SK-N-SH (cell line): Measurements from ENCODE around the gene UAP1L1. TPM values are rescaled to one million over a fixed set of nuclear protein-coding genes. Genes with fewer than 3 reads are reported as not detected.

ENCODE experiments used
- CTCF ChIA-PET: fragments of 300-600, 350-600 bp; formaldehyde crosslinking; extraction: SDS; loops from one replicate; lab custom pipeline; 2021; lab: Yijun Ruan, JAX
- POLR2A ChIA-PET: fragments of 350-600 bp; sonication (Branson Sonifier 250); formaldehyde crosslinking; extraction: SDS; loops from one replicate; lab custom pipeline; 2020; ENCODE audit warnings: antibody characterized with exemption, inconsistent platforms; lab: Yijun Ruan, JAX
- DNase-seq: peaks from one replicate; pipeline ENCODE4 v3.0.0; 2012
- H2AFZ ChIP-seq: fragments of 200-600 bp; sonication (generic); 2 replicates; pipeline ENCODE4 v1.8.1; 2016; ENCODE audit warnings: antibody characterized with exemption, mild to moderate bottlenecking, low read depth
- H3F3A ChIP-seq: fragments of 200-600 bp; sonication (generic); replicated peaks from 2 replicates; pipeline ENCODE3; 2016; ENCODE audit warnings: antibody characterized with exemption, mild to moderate bottlenecking; ENCODE audit not compliant: insufficient read depth
- H3K27ac ChIP-seq, 2 experiments: fragments of 200-500 bp in 1 of 2; fragments of 200-600 bp in 1 of 2; sonication (Bioruptor generic) in 1 of 2; sonication (generic), shearing (Covaris generic) in 1 of 2; 2 replicates each; pipeline versions ENCODE4 v1.5.1 to v1.6.1; 2014 to 2016; ENCODE audit warnings: low read depth in 2 of 2, inconsistent platforms in 1 of 2, low read length in 1 of 2, mild to moderate bottlenecking in 1 of 2, mixed read lengths in 1 of 2
- H3K27me3 ChIP-seq: fragments of 200-600 bp; sonication (generic), shearing (Covaris generic); 2 replicates; pipeline ENCODE4 v1.6.1; 2016; ENCODE audit warnings: mixed run types; ENCODE audit not compliant: insufficient read depth
- H3K36me3 ChIP-seq, 2 experiments: fragments of 200-500 bp in 1 of 2; fragments of 200-600 bp in 1 of 2; sonication (Bioruptor generic) in 1 of 2; sonication (generic) in 1 of 2; replicated peaks in 1 of 2; 2 replicates each; pipeline versions ENCODE3 to v1.5.1; 2014 to 2016; ENCODE audit warnings: low read length in 1 of 2, mild to moderate bottlenecking in 1 of 2; ENCODE audit not compliant: insufficient read depth in 2 of 2, control insufficient read depth in 1 of 2
- H3K4me1 ChIP-seq, 2 experiments: fragments of 200-500 bp in 1 of 2; fragments of 200-600 bp in 1 of 2; sonication (Bioruptor generic) in 1 of 2; sonication (generic), shearing (Covaris generic) in 1 of 2; 2 replicates each; pipeline versions ENCODE4 v1.5.1 to v1.6.1; 2014 to 2016; ENCODE audit warnings: low read depth in 1 of 2, low read length in 1 of 2, mixed run types in 1 of 2; ENCODE audit not compliant: insufficient read depth in 2 of 2, control insufficient read depth in 1 of 2
- H3K4me2 ChIP-seq: fragments of 200-600 bp; sonication (generic), shearing (Covaris generic); 2 replicates; pipeline ENCODE4 v1.6.1; 2017; ENCODE audit warnings: mixed run types
- H3K4me3 ChIP-seq, 2 experiments: fragments of 200-500 bp in 1 of 2; fragments of 200-600 bp in 1 of 2; sonication (Bioruptor generic) in 1 of 2; sonication (generic), shearing (Covaris generic) in 1 of 2; 2 replicates each; pipeline versions ENCODE4 v1.5.1 to v1.8.1; 2014 to 2016; ENCODE audit warnings: low read depth in 2 of 2, inconsistent platforms in 1 of 2, low read length in 1 of 2, mild to moderate bottlenecking in 1 of 2, mixed read lengths in 1 of 2, moderate library complexity in 1 of 2
- H3K79me2 ChIP-seq: fragments of 200-600 bp; sonication (generic); 2 replicates; pipeline ENCODE4 v1.8.1; 2017; ENCODE audit warnings: mild to moderate bottlenecking; ENCODE audit not compliant: insufficient read depth
- H3K9ac ChIP-seq: fragments of 200-600 bp; sonication (generic); 2 replicates; pipeline ENCODE4 v1.6.1; 2017; ENCODE audit warnings: mixed run types
- H3K9me2 ChIP-seq: fragments of 200-600 bp; sonication (generic); 2 replicates; pipeline ENCODE4 v1.6.1; 2017; ENCODE audit warnings: mixed run types
- H3K9me3 ChIP-seq: fragments of 200-600 bp; sonication (generic); 2 replicates; pipeline ENCODE4 v1.6.1; 2017; ENCODE audit warnings: mixed run types, mild to moderate bottlenecking, moderate library complexity
- H4K20me1 ChIP-seq: fragments of 200-600 bp; sonication (generic); 2 replicates; pipeline ENCODE4 v1.6.1; 2017; ENCODE audit warnings: mild to moderate bottlenecking, mixed run types; ENCODE audit not compliant: insufficient read depth
- CTCF ChIP-seq: fragments of 200-600 bp; sonication (generic); IDR thresholded peaks from 2 replicates; pipeline ENCODE4 v1.6.1; 2017; ENCODE audit warnings: antibody characterized with exemption, mild to moderate bottlenecking, moderate library complexity
- EP300 ChIP-seq, 2 experiments: IDR thresholded peaks; 2 replicates each; pipeline versions ENCODE4 v1.4.0 to v1.6.1; 2012; ENCODE audit warnings: borderline replicate concordance in 1 of 2, low read depth in 1 of 2, low read length in 1 of 2
- EZH2phosphoT487 ChIP-seq: fragments of 200-600 bp; sonication (generic); IDR thresholded peaks from 2 replicates; pipeline ENCODE4 v1.6.1; 2017; ENCODE audit warnings: low read depth, mixed run types, mild to moderate bottlenecking, antibody characterized with exemption, moderate library complexity, borderline replicate concordance
- FOSL2 ChIP-seq: IDR thresholded peaks from 2 replicates; pipeline ENCODE4 v1.4.0; 2012; ENCODE audit warnings: low read depth, mild to moderate bottlenecking, moderate library complexity, borderline replicate concordance
- FOXJ3 ChIP-seq: sonication (generic); formaldehyde crosslinking; IDR thresholded peaks from 2 replicates; pipeline ENCODE4 v1.5.1; 2020; ENCODE audit warnings: mild to moderate bottlenecking, missing genetic modification reagents
- GABPA ChIP-seq: IDR thresholded peaks from 2 replicates; pipeline ENCODE4 v1.4.0; 2012; ENCODE audit warnings: low read depth, mild to moderate bottlenecking
- MAX ChIP-seq: IDR thresholded peaks from 2 replicates; pipeline ENCODE4 v1.4.0; 2012; ENCODE audit warnings: low read depth
- MXI1 ChIP-seq: IDR thresholded peaks from 2 replicates; pipeline ENCODE4 v1.6.1; 2012; ENCODE audit warnings: mild to moderate bottlenecking, low read depth, low read length, improper control_type of control experiment
- NRF1 ChIP-seq: IDR thresholded peaks from 2 replicates; pipeline ENCODE4 v1.6.1; 2012; ENCODE audit warnings: low read depth, mild to moderate bottlenecking, low read length
- RCOR1 ChIP-seq: fragments of 150-350 bp; IDR thresholded peaks from 2 replicates; pipeline ENCODE4 v1.6.1; 2017; ENCODE audit warnings: antibody characterized with exemption, low read length
- RFX5 ChIP-seq: IDR thresholded peaks from 2 replicates; pipeline ENCODE4 v1.6.1; 2012; ENCODE audit warnings: mild to moderate bottlenecking, improper control_type of control experiment, low read length
- TCF12 ChIP-seq: IDR thresholded peaks from 2 replicates; pipeline ENCODE4 v1.4.0; 2012
- TEAD4 ChIP-seq: IDR thresholded peaks from 2 replicates; pipeline ENCODE4 v1.4.0; 2012; ENCODE audit warnings: mild to moderate bottlenecking, borderline replicate concordance; ENCODE audit not compliant: insufficient read depth
- YY1 ChIP-seq: IDR thresholded peaks from 2 replicates; pipeline ENCODE4 v1.4.0; 2012; ENCODE audit warnings: low read depth, mild to moderate bottlenecking
- WGBS: methylation state at CpG from one replicate; pipeline ENCODE4 v1.1.6; 2017; ENCODE audit warnings: low lambda C conversion rate; 5-methylcytosine and 5-hydroxymethylcytosine counted together
- polyA plus RNA-seq, 3 experiments: library from polyadenylated mRNA; depleted of rRNA; stranded (reverse); fragments of >200 nt; gene quantifications; 2 replicates each; pipeline ENCODE4 v1.2.3, GENCODE V29; 2012
- TF ChIP-seq, protein P1 (sequence below): IDR thresholded peaks from 2 replicates; pipeline ENCODE4 v1.4.0; 2012; ENCODE audit warnings: low read depth, borderline replicate concordance
- TF ChIP-seq, protein P2 (sequence below): IDR thresholded peaks from 2 replicates; pipeline ENCODE4; 2012

Gene UAP1L1
- polyA plus RNA-seq, 1 of the 3 experiments (the other 2 are of a cell fraction), result 5.6 TPM

GRCh38 chr9:137037035-137037434 is 40.3 kb upstream of the UAP1L1 start:
- Histone ChIP-seq H3K9me3 (no peaks in the 10 kb centered on the region), H3K4me1 (peaks cover 0 to 19% of the 10 kb centered on the region in 2 experiments; a peak in 1 of 4 replicates), H4K20me1 (no peaks in the 10 kb centered on the region), H3K27me3 (no peaks in the 10 kb centered on the region), H3K79me2 (no peaks in the 10 kb centered on the region), H3K27ac (no peak overlapping the region), H3K9me2 (no peaks in the 10 kb centered on the region), H2AFZ (no peak overlapping the region), H3K4me3 (no peak overlapping the region), H3K36me3 (peaks cover 0 to 19% of the 10 kb centered on the region in 2 experiments), H3F3A (peaks cover 4% of the 10 kb centered on the region), H3K9ac (no peak overlapping the region), H3K4me2 (no peak overlapping the region)
- TF ChIP-seq TCF12, result no peak
- TF ChIP-seq EP300 (IDR thresholded peaks at IDR 0.05; ENCODE audit: borderline replicate concordance in 1 of 2, low read depth in 1 of 2, low read length in 1 of 2), result no peak
- TF ChIP-seq CTCF, result no peak
- TF ChIP-seq TEAD4, result no peak
- TF ChIP-seq RCOR1, result no peak
- no peak for TF ChIP-seq GABPA
- no peak for DNase-seq
- 80% methylated on average over 2 of the region's 13 CpGs for WGBS
- ChIA-PET CTCF (interaction anchor here (0.6 to 15.1 kb wide), 7 partner anchors 8 to 194 kb away, joined by 3 to 350 read pairs (median 53); partner anchors contain the start of genes AJM1, C8G, FBXW5 and LCN12), POLR2A (no interaction called here)

DNA sequence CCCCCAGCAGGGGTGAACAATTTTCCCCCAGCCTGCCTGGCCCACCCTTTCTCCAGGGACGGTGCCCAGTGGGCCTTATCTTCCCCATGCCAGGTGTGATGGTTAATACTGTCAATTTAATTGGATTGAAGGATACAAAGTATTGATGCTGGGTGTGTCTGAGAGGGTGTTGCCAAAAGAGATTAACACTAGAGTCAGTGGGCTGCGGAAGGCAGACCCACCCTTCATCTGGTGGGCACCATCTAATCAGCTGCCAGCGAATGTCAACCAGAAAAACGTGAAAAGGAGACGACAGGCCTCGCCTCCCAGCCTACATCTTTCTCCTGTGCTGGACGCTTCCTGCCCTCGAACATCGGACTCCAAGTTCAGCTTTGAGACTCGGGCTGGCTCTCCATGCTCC is 39.8 kb upstream of the UAP1L1 start:
- POLR2A ChIA-PET, result no interaction called here
- Histone ChIP-seq H3K4me3 (no peak overlapping the region), H3K9me2 (no peaks in the 10 kb centered on the region), H3K4me1 (peaks cover 0 to 15% of the 10 kb centered on the region in 2 experiments; a peak in 1 of 4 replicates), H3K79me2 (no peaks in the 10 kb centered on the region), H2AFZ (no peak overlapping the region), H4K20me1 (no peaks in the 10 kb centered on the region), H3K36me3 (peaks cover 0 to 19% of the 10 kb centered on the region in 2 experiments), H3K4me2 (no peak overlapping the region), H3K9ac (no peak overlapping the region), H3K27me3 (no peaks in the 10 kb centered on the region), H3F3A (peaks cover 4% of the 10 kb centered on the region), H3K9me3 (no peaks in the 10 kb centered on the region), H3K27ac (no peak overlapping the region)
- TF ChIP-seq EP300 (IDR thresholded peaks at IDR 0.05; ENCODE audit: borderline replicate concordance in 1 of 2, low read depth in 1 of 2, low read length in 1 of 2), result no peak
- TF ChIP-seq YY1, result no peak
- TF ChIP-seq, protein P1, sequence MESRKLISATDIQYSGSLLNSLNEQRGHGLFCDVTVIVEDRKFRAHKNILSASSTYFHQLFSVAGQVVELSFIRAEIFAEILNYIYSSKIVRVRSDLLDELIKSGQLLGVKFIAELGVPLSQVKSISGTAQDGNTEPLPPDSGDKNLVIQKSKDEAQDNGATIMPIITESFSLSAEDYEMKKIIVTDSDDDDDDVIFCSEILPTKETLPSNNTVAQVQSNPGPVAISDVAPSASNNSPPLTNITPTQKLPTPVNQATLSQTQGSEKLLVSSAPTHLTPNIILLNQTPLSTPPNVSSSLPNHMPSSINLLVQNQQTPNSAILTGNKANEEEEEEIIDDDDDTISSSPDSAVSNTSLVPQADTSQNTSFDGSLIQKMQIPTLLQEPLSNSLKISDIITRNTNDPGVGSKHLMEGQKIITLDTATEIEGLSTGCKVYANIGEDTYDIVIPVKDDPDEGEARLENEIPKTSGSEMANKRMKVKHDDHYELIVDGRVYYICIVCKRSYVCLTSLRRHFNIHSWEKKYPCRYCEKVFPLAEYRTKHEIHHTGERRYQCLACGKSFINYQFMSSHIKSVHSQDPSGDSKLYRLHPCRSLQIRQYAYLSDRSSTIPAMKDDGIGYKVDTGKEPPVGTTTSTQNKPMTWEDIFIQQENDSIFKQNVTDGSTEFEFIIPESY, result no peak
- no peak for TF ChIP-seq MAX
- TF ChIP-seq EZH2phosphoT487, result no peak
- no peak for TF ChIP-seq FOSL2
- TF ChIP-seq RFX5, result no peak
- TF ChIP-seq MXI1, result no peak
- no peak for TF ChIP-seq FOXJ3 (CRISPR knock-in tag)
- no peak for TF ChIP-seq GABPA
- no peak for TF ChIP-seq NRF1
- TF ChIP-seq, protein P2, sequence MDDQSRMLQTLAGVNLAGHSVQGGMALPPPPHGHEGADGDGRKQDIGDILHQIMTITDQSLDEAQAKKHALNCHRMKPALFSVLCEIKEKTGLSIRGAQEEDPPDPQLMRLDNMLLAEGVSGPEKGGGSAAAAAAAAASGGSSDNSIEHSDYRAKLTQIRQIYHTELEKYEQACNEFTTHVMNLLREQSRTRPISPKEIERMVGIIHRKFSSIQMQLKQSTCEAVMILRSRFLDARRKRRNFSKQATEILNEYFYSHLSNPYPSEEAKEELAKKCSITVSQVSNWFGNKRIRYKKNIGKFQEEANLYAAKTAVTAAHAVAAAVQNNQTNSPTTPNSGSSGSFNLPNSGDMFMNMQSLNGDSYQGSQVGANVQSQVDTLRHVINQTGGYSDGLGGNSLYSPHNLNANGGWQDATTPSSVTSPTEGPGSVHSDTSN, result no peak
- TF ChIP-seq CTCF, result no peak
- no peak for DNase-seq
- CTCF ChIA-PET, result interaction anchor here (0.6 to 15.1 kb wide), 7 partner anchors 8 to 195 kb away, joined by 3 to 350 read pairs (median 4); partner anchors contain the start of genes AJM1, C8G, FBXW5 and LCN12
- 94% methylated on average over 10 of the region's 10 CpGs for WGBS
